HCT116 (cell line): ENCODE data around the gene SEC22C. TPM values are rescaled to one million over a fixed set of nuclear protein-coding genes. Genes with fewer than 3 reads are reported as not detected.
A peak's percentile ranks its signal among the peaks of the same experiment; 100 is the strongest.

Source experiments
- ATAC-seq: fragments of 200-7000 bp; cut with Tn5 transposase; 2 replicates; pipeline ENCODE4 v1.9.1; 2020; ENCODE audit warnings: mild to moderate bottlenecking, moderate library complexity
- BruUV-seq: library from RNA; stranded (reverse); fragments of 400-500 nt; replicated peaks from 2 replicates; lab custom pipeline; 2021; lab: Mats Ljungman, UMichigan
- CTCF ChIA-PET: fragments of 300-600 bp; sonication (Branson Sonifier 250); formaldehyde crosslinking; loops from one replicate; lab custom pipeline; 2021; ENCODE audit warnings: antibody characterized with exemption; lab: Charles Lee
- POLR2A ChIA-PET: fragments of 300-600, 350-600 bp; sonication (Branson Sonifier 250); formaldehyde crosslinking; loops from one replicate; lab custom pipeline; 2021; ENCODE audit warnings: antibody characterized with exemption; lab: Charles Lee
- RAD21 ChIA-PET, 2 experiments: fragments of 300-600 bp; sonication (Branson Sonifier 250); formaldehyde crosslinking; loops; one replicate each; lab custom pipeline; 2023; ENCODE audit warnings: low total read pairs in 2 of 2; ENCODE audit not compliant: uncharacterized antibody in 2 of 2, unreplicated experiment in 2 of 2, low non-redundant PET in 1 of 2; lab: Charles Lee
- DNase-seq: peaks from one replicate; pipeline ENCODE4 v3.0.0-alpha.2; 2010; ENCODE audit warnings: low read depth, low spot score
- H2AFZ ChIP-seq: fragments of 200-600 bp; shearing (Covaris generic), sonication (generic); 2 replicates; pipeline ENCODE4 v1.6.1; 2017; ENCODE audit warnings: low read depth, mixed run types, mixed read lengths, antibody characterized with exemption, low read length; ENCODE audit not compliant: poor library complexity, severe bottlenecking
- H3K27ac ChIP-seq: 2 replicates; pipeline ENCODE4 v1.5.1; 2012; ENCODE audit warnings: low read depth, low read length
- H3K27me3 ChIP-seq: fragments of 200-600 bp; sonication (generic); 2 replicates; pipeline ENCODE4 v1.6.1; 2016; ENCODE audit warnings: mixed run types, low read length, mixed read lengths; ENCODE audit not compliant: insufficient read depth
- H3K36me3 ChIP-seq, 2 experiments: fragments of 200-500 bp in 1 of 2; fragments of 200-600 bp in 1 of 2; sonication (Bioruptor generic) in 1 of 2; sonication (generic) in 1 of 2; 2 replicates each; pipeline versions ENCODE4 v1.5.1 to v1.6.1; 2014 to 2016; ENCODE audit warnings: low read length in 2 of 2, inconsistent platforms in 1 of 2, mixed read lengths in 1 of 2, mixed run types in 1 of 2; ENCODE audit not compliant: insufficient read depth in 2 of 2, control insufficient read depth in 1 of 2
- H3K4me1 ChIP-seq, 2 experiments: fragments of 200-600 bp in 1 of 2; sonication (generic) in 1 of 2; 2 replicates each; pipeline versions ENCODE4 v1.5.1 to v1.6.1; 2012 to 2017; ENCODE audit warnings: low read length in 2 of 2, inconsistent platforms in 1 of 2, mild to moderate bottlenecking in 1 of 2, mixed read lengths in 1 of 2, mixed run types in 1 of 2, moderate library complexity in 1 of 2; ENCODE audit not compliant: insufficient read depth in 2 of 2, control insufficient read depth in 1 of 2
- H3K4me2 ChIP-seq: fragments of 200-600 bp; sonication (generic); 2 replicates; pipeline ENCODE4 v1.6.1; 2017; ENCODE audit warnings: mixed run types, low read length, mixed read lengths
- H3K4me3 ChIP-seq, 2 experiments: fragments of 200-600 bp in 1 of 2; sonication (generic) in 1 of 2; replicated peaks in 1 of 2; 2 replicates each; pipeline ENCODE4 v1.5.1; 2011 to 2016; ENCODE audit warnings: low read length in 2 of 2, control low read depth in 1 of 2, low read depth in 1 of 2, mild to moderate bottlenecking in 1 of 2, mixed read lengths in 1 of 2, mixed run types in 1 of 2
- H3K79me2 ChIP-seq: fragments of 200-600 bp; sonication (generic); 2 replicates; pipeline ENCODE4 v1.6.1; 2017; ENCODE audit warnings: mild to moderate bottlenecking, mixed run types, low read length, moderate library complexity, mixed read lengths; ENCODE audit not compliant: insufficient read depth
- H3K9ac ChIP-seq: fragments of 200-600 bp; sonication (generic); 2 replicates; pipeline ENCODE4 v1.6.1; 2016; ENCODE audit warnings: low read length, mixed read lengths
- H3K9me2 ChIP-seq: fragments of 200-600 bp; sonication (generic), shearing (Covaris generic); 2 replicates; pipeline ENCODE4 v1.6.1; 2017; ENCODE audit warnings: mixed run types, mild to moderate bottlenecking, moderate library complexity; ENCODE audit not compliant: insufficient read depth
- H3K9me3 ChIP-seq, 2 experiments: fragments of 200-500 bp in 1 of 2; fragments of 200-600 bp in 1 of 2; sonication (Bioruptor generic) in 1 of 2; sonication (generic) in 1 of 2; 2 replicates each; pipeline ENCODE4 v1.6.1; 2014 to 2017; ENCODE audit warnings: low read length in 2 of 2, mixed read lengths in 2 of 2, inconsistent platforms in 1 of 2, low read depth in 1 of 2, mild to moderate bottlenecking in 1 of 2, mixed run types in 1 of 2, moderate library complexity in 1 of 2; ENCODE audit not compliant: control insufficient read depth in 1 of 2, insufficient read depth in 1 of 2
- H4K20me1 ChIP-seq: fragments of 200-600 bp; sonication (generic), shearing (Covaris generic); 2 replicates; pipeline ENCODE4 v1.6.1; 2017; ENCODE audit warnings: mixed run types, mild to moderate bottlenecking, moderate library complexity; ENCODE audit not compliant: insufficient read depth
- CBX3 ChIP-seq: IDR thresholded peaks from 2 replicates; pipeline ENCODE4 v1.6.1; 2012; ENCODE audit warnings: low read depth
- EGR1 ChIP-seq: IDR thresholded peaks from 2 replicates; pipeline ENCODE4 v1.6.1; 2012; ENCODE audit warnings: low read depth
- ELF1 ChIP-seq: IDR thresholded peaks from 2 replicates; pipeline ENCODE4 v1.6.1; 2012; ENCODE audit warnings: low read depth, borderline replicate concordance
- JUND ChIP-seq: IDR thresholded peaks from 2 replicates; pipeline ENCODE4 v1.6.1; 2012
- POLR2A ChIP-seq: IDR thresholded peaks from 2 replicates; pipeline ENCODE4 v1.7.0; 2011; ENCODE audit warnings: borderline replicate concordance; ENCODE audit not compliant: insufficient read depth, insufficient read length; ENCODE audit errors: extremely low read depth
- POLR2AphosphoS5 ChIP-seq: IDR thresholded peaks from 2 replicates; pipeline ENCODE4 v1.6.1; 2011; ENCODE audit warnings: mild to moderate bottlenecking, low read depth, low read length, moderate library complexity
- RAD21 ChIP-seq: IDR thresholded peaks from 2 replicates; pipeline ENCODE4 v1.6.1; 2012; ENCODE audit warnings: low read depth, mild to moderate bottlenecking
- SIN3A ChIP-seq: IDR thresholded peaks from 2 replicates; pipeline ENCODE4 v1.6.1; 2012; ENCODE audit warnings: low read depth
- YY1 ChIP-seq: IDR thresholded peaks from 2 replicates; pipeline ENCODE4 v1.6.1; 2011; ENCODE audit warnings: low read length, low read depth, moderate library complexity, mild to moderate bottlenecking; ENCODE audit not compliant: insufficient replicate concordance; ENCODE audit errors: extremely low read depth
- ZFX ChIP-seq: fragments of 450-650 bp; IDR thresholded peaks from 2 replicates; pipeline ENCODE4 v1.6.1; 2017
- intact Hi-C: fragments of 100-400 bp; cut with micrococcal nuclease; formaldehyde crosslinking; loops from 2 replicates; pipeline ENCODE4 v1.10.0; 2022
- total RNA-seq: library from RNA; stranded (reverse); gene quantifications from one replicate; pipeline ENCODE4 v1.2.1, GENCODE V29; 2021; ENCODE audit not compliant: unreplicated experiment
- TF ChIP-seq, protein P1 (sequence below), 3 experiments: fragments of 200-600 bp in 1 of 3; sonication (generic) in 1 of 3; IDR thresholded peaks in 2 of 3; conservative IDR thresholded peaks in 1 of 3; 2 replicates each; pipeline ENCODE4 v1.5.1; 2012 to 2017; ENCODE audit warnings: low read depth in 2 of 3, low read length in 2 of 3, antibody characterized with exemption in 1 of 3, borderline replicate concordance in 1 of 3, control low read depth in 1 of 3, mild to moderate bottlenecking in 1 of 3, mixed read lengths in 1 of 3, mixed run types in 1 of 3, moderate library complexity in 1 of 3; ENCODE audit not compliant: insufficient read depth in 1 of 3
- TF ChIP-seq, protein P2 (sequence below): IDR thresholded peaks from 2 replicates; pipeline ENCODE4 v1.6.1; 2012
- TF ChIP-seq, protein P3 (sequence below): IDR thresholded peaks from 2 replicates; pipeline ENCODE4 v1.6.1; 2012

Gene SEC22C
- total RNA-seq, 1 experiment from 2014 or later, result 43.4 TPM

DNA sequence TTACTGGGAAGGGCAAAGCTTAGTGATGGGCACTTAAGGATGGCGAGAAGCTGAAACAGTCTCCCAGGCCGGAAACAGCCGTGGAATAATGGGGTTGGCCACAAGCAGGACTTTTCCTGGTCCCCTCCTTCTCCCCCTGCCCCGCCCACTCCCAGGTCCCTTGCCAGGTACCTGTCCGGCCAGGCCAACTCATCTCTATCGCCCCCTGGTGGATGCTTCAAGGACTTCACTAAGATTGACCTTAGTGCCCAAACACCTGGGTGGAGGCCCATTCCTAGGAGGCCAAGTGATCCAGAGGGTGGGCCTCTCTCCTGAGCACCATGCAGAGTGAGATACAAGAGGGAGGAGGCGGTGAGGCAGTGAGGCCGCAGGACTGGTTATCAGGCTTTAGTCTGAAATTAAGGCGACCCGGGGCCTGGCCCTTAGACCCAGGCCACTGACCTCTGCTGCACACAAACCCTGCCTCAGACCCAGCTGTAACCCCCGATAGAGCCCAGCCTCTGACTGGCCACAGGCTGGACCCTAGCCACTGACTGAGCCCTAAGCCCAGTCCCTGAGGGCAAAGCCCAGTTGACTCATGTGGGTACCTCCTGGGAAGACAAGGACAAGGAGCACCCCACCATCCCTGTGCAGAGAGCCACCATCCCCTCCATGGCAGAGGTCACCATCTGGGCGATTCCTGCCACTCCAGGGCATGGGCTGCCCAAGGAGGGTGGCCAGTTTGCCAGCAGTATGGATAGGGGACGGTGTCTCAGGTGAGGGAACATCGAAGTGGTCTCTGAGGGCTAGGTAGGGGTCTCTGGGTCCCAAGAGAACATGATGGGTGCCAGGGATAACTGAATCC, 41.7 kb downstream of the SEC22C start:
- ChIA-PET RAD21 (no interaction called here), CTCF (interaction anchor here (0.9 to 3.4 kb wide), 3 partner anchors 38 to 310 kb away, joined by 3 to 10 read pairs (median 3); partner anchors contain the start of gene VIPR1), POLR2A (no interaction called here)
- Histone ChIP-seq H3K79me2 (no peaks in the 10 kb centered on the region), H3K27me3 (no peaks in the 10 kb centered on the region), H3K9me2 (no peaks in the 10 kb centered on the region), H4K20me1 (no peaks in the 10 kb centered on the region), H3K36me3 (no peaks in the 10 kb centered on the region), H3K4me3 (no peak overlapping the region), H3K9me3 (no peaks in the 10 kb centered on the region), H3K27ac (no peak overlapping the region), H3K4me2 (peak overlapping the region; percentile 15; the same call in 1 of the 2 replicates), H3K9ac (no peak overlapping the region), H2AFZ (no peak overlapping the region), H3K4me1 (peaks cover 0 to 9% of the 10 kb centered on the region in 2 experiments; a peak in 1 of 4 replicates)
- intact Hi-C loops, result loop anchor here (1.0 to 10.0 kb wide), 4 partner anchors 285 to 648 kb away; no protein-coding TSS in a partner anchor
- peak; percentile 91 for ATAC-seq
- peak; percentile 55 for DNase-seq
- no TSS peak for BruUV-seq
- no peak for TF ChIP-seq CBX3
- peak; percentile 69 for TF ChIP-seq RAD21
- no peak for TF ChIP-seq EGR1
- TF ChIP-seq, protein P1, sequence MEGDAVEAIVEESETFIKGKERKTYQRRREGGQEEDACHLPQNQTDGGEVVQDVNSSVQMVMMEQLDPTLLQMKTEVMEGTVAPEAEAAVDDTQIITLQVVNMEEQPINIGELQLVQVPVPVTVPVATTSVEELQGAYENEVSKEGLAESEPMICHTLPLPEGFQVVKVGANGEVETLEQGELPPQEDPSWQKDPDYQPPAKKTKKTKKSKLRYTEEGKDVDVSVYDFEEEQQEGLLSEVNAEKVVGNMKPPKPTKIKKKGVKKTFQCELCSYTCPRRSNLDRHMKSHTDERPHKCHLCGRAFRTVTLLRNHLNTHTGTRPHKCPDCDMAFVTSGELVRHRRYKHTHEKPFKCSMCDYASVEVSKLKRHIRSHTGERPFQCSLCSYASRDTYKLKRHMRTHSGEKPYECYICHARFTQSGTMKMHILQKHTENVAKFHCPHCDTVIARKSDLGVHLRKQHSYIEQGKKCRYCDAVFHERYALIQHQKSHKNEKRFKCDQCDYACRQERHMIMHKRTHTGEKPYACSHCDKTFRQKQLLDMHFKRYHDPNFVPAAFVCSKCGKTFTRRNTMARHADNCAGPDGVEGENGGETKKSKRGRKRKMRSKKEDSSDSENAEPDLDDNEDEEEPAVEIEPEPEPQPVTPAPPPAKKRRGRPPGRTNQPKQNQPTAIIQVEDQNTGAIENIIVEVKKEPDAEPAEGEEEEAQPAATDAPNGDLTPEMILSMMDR (IDR thresholded peaks at IDR 0.05 in 2 of 3, conservative IDR thresholded peaks at IDR 0.05 in 1 of 3; ENCODE audit: borderline replicate concordance in 1 of 3, insufficient read depth in 1 of 3, low read depth in 2 of 3, low read length in 2 of 3), result peak; percentile 68 to 92 (median 81); a peak in 5 of 6 replicates

DNA sequence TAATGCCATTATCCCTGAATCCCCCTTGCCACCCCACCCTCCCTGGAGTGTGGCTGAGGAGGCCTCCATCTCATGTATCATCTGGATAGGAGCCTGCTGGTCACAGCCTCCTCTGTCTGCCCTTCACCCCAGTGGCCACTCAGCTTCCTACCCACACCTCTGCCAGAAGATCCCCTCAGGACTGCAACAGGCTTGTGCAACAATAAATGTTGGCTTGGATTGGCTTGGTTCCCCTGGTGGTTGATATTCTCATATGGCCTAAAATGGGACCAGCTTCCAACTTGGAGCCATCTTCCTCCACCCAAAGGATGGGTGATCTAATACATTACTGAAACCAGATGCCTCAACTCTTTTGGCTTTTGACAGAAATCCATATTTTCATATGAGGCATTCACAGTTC, 44.4 kb downstream of the SEC22C start:
- Histone ChIP-seq H2AFZ (no peak overlapping the region), H3K4me2 (no peak overlapping the region), H3K79me2 (no peaks in the 10 kb centered on the region), H3K27ac (no peak overlapping the region), H3K9me2 (no peaks in the 10 kb centered on the region), H3K9ac (no peak overlapping the region), H3K9me3 (no peaks in the 10 kb centered on the region), H3K27me3 (no peaks in the 10 kb centered on the region), H3K36me3 (no peaks in the 10 kb centered on the region), H3K4me1 (peaks cover 3 to 13% of the 10 kb centered on the region in 2 experiments; a peak in 2 of 4 replicates), H3K4me3 (no peak overlapping the region), H4K20me1 (no peaks in the 10 kb centered on the region)
- no peak for DNase-seq
- ChIA-PET POLR2A (no interaction called here), RAD21 (no interaction called here), CTCF (interaction anchor here (1.2 to 4.2 kb wide), 4 partner anchors 8 to 308 kb away, joined by 3 to 24 read pairs (median 7); no protein-coding TSS in a partner anchor)
- BruUV-seq, result no TSS peak
- intact Hi-C loops, result loop anchor here (2.0 to 5.0 kb wide), 2 partner anchors 291 to 645 kb away; no protein-coding TSS in a partner anchor
- ATAC-seq, result no peak
- TF ChIP-seq RAD21 (no peak), ELF1 (no peak), ZFX (no peak), EGR1 (no peak), POLR2AphosphoS5 (no peak), CBX3 (no peak), JUND (no peak), POLR2A (no peak), SIN3A (no peak), YY1 (no peak)
- TF ChIP-seq, protein P2, sequence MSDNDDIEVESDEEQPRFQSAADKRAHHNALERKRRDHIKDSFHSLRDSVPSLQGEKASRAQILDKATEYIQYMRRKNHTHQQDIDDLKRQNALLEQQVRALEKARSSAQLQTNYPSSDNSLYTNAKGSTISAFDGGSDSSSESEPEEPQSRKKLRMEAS, result no peak
- TF ChIP-seq, protein P3, sequence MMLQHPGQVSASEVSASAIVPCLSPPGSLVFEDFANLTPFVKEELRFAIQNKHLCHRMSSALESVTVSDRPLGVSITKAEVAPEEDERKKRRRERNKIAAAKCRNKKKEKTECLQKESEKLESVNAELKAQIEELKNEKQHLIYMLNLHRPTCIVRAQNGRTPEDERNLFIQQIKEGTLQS, result no peak
- TF ChIP-seq, protein P1 (IDR thresholded peaks at IDR 0.05 in 2 of 3, conservative IDR thresholded peaks at IDR 0.05 in 1 of 3; ENCODE audit: borderline replicate concordance in 1 of 3, insufficient read depth in 1 of 3, low read depth in 2 of 3, low read length in 2 of 3), result no peak; a peak in 1 of 6 replicates
